Nephron progenitor cell (in vitro differentiated cells): ENCODE results near the gene KRTAP13-3.

Experiments
- DNase-seq: peaks from one replicate; pipeline ENCODE4 v3.0.0; 2021
- H3K27ac Mint-ChIP-seq: 2 replicates; pipeline ENCODE4 v1.8.0; 2021; ENCODE audit warnings: mild to moderate bottlenecking, moderate library complexity, mixed read lengths
- H3K27me3 Mint-ChIP-seq: 2 replicates; pipeline ENCODE4 v1.8.0; 2021; ENCODE audit warnings: mild to moderate bottlenecking, low read depth, mixed read lengths; ENCODE audit not compliant: poor library complexity
- H3K36me3 Mint-ChIP-seq: 2 replicates; pipeline ENCODE4 v1.8.0; 2021; ENCODE audit warnings: low read depth, mixed read lengths
- H3K4me1 Mint-ChIP-seq: 2 replicates; pipeline ENCODE4 v1.8.0; 2021; ENCODE audit warnings: mixed read lengths
- H3K4me3 Mint-ChIP-seq: 2 replicates; pipeline ENCODE4 v1.8.0; 2021; ENCODE audit warnings: mild to moderate bottlenecking, moderate library complexity, mixed read lengths
- H3K9me3 Mint-ChIP-seq: 2 replicates; pipeline ENCODE4 v1.8.0; 2021; ENCODE audit warnings: mild to moderate bottlenecking, moderate library complexity, mixed read lengths
- CTCF ChIP-seq: fragments of 200-600 bp; sonication (generic); IDR thresholded peaks from 2 replicates; pipeline ENCODE4 v1.5.0; 2021; ENCODE audit warnings: antibody characterized with exemption

KRTAP13-3 gene

GRCh38 chr21:30425826-30426225 lies at the start of gene KRTAP13-3:
TSS of gene KRTAP13-3 (minus strand) at chr21:30425926. CDS start at chr21:30425912, 14 bp downstream.
- H3K36me3 Mint-ChIP-seq: no peaks in the 10 kb centered on the region
- H3K9me3 Mint-ChIP-seq: peaks cover 20% of the 10 kb centered on the region
- H3K4me1 Mint-ChIP-seq: no peaks in the 10 kb centered on the region
- DNase-seq: no peak
- peak within 1 kb of the TSS; percentile 17 for H3K27ac Mint-ChIP-seq
- peaks cover 8% of the 10 kb centered on the region for H3K27me3 Mint-ChIP-seq
- no peak within 1 kb of the TSS for H3K4me3 Mint-ChIP-seq
- no peak for TF ChIP-seq CTCF

GRCh38 chr21:30468900-30469714 lies 43.4 kb upstream of the KRTAP13-3 start:
- H3K4me1 Mint-ChIP-seq: peaks cover 81% of the 10 kb centered on the region
- H3K9me3 Mint-ChIP-seq: peaks cover 5% of the 10 kb centered on the region
- peak overlapping the region; percentile 93 for H3K27ac Mint-ChIP-seq
- no peak for DNase-seq
- H3K36me3 Mint-ChIP-seq: peaks cover 10% of the 10 kb centered on the region
- H3K27me3 Mint-ChIP-seq: no peaks in the 10 kb centered on the region
- H3K4me3 Mint-ChIP-seq: no peak overlapping the region
- no peak for TF ChIP-seq CTCF

- H3K36me3 Mint-ChIP-seq: peaks cover 15% of the 10 kb centered on the region
- no peak overlapping the region for H3K4me3 Mint-ChIP-seq
- peaks cover 4% of the 10 kb centered on the region for H3K27me3 Mint-ChIP-seq
- no peak overlapping the region for H3K27ac Mint-ChIP-seq
- peak; percentile 42 for TF ChIP-seq CTCF
- peaks cover 38% of the 10 kb centered on the region for H3K4me1 Mint-ChIP-seq
- H3K9me3 Mint-ChIP-seq: peaks cover 10% of the 10 kb centered on the region
- no peak for DNase-seq
Measured at GRCh38 chr21:30463713-30464112, 38.0 kb upstream of the KRTAP13-3 start.

- Mint-ChIP-seq H3K36me3 (no peaks in the 10 kb centered on the region), H3K4me1 (peaks cover 22% of the 10 kb centered on the region), H3K9me3 (no peaks in the 10 kb centered on the region), H3K27ac (no peak overlapping the region), H3K4me3 (no peak overlapping the region), H3K27me3 (no peaks in the 10 kb centered on the region)
- TF ChIP-seq CTCF: no peak
- no peak for DNase-seq
Measured at GRCh38 chr21:30448514-30448913, 22.8 kb upstream of the KRTAP13-3 start.

- no peak overlapping the region for H3K4me3 Mint-ChIP-seq
- H3K36me3 Mint-ChIP-seq: no peaks in the 10 kb centered on the region
- H3K9me3 Mint-ChIP-seq: no peaks in the 10 kb centered on the region
- no peak for DNase-seq
- peaks cover 30% of the 10 kb centered on the region for H3K4me1 Mint-ChIP-seq
- no peaks in the 10 kb centered on the region for H3K27me3 Mint-ChIP-seq
- peak overlapping the region; percentile 90 for H3K27ac Mint-ChIP-seq
- no peak for TF ChIP-seq CTCF
Measured at GRCh38 chr21:30447056-30447455, 21.3 kb upstream of the KRTAP13-3 start.

GRCh38 chr21:30444204-30444603 lies 18.5 kb upstream of the KRTAP13-3 start:
- DNase-seq: no peak
- TF ChIP-seq CTCF: peak; percentile 7

More at GRCh38 chr21:30444204-30444603, 18.5 kb upstream of the KRTAP13-3 start:
- no peaks in the 10 kb centered on the region for H3K36me3 Mint-ChIP-seq
- H3K27ac Mint-ChIP-seq: peak overlapping the region; percentile 30
- no peaks in the 10 kb centered on the region for H3K27me3 Mint-ChIP-seq
- H3K4me1 Mint-ChIP-seq: peaks cover 26% of the 10 kb centered on the region
- no peak overlapping the region for H3K4me3 Mint-ChIP-seq
- H3K9me3 Mint-ChIP-seq: no peaks in the 10 kb centered on the region
